GM21737 (cell line): ENCODE results near the gene CCDC124.

ENCODE experiments used
- ATAC-seq: cut with Tn5 transposase; IDR thresholded peaks from one replicate; pipeline ENCODE4 v1.9.1; 2021; ENCODE audit warnings: mild to moderate bottlenecking, moderate library complexity; ENCODE audit not compliant: unreplicated experiment

CCDC124 gene

DNA sequence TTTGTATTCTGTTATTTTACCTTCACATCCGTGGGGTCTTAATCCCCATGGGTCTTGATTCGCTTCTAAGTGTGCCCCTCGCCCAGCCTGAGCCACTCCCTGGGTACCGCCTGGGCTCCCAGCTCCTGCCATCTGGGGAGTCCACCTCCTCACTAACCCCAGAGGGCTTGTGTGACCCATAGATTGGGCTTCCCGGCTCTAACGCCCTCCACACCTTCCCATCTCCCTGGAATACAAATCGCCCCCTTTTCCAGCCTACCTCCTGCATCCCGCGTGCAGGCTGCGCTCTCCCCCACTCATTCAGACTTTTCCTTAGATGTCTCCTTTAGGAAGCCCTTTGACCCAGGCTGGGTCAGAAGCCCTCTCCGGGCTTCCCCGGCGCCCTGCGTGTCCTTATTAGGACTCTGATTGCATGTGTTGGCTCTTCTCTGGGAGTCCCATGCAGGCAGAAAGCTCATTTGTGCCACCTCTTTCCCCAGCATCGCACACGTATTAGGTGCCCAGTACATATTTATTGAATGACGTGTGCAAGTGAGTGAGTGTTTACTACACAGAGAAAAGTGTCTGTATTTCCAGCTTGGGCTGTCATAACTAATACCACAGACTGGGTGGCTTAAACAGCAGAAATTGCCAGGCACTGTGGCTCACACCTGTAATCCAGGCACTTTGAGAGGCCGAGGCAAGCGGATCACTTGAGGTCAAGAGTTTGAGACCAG lies 757 bp downstream of the CCDC124 start:
- no peak for ATAC-seq

DNA sequence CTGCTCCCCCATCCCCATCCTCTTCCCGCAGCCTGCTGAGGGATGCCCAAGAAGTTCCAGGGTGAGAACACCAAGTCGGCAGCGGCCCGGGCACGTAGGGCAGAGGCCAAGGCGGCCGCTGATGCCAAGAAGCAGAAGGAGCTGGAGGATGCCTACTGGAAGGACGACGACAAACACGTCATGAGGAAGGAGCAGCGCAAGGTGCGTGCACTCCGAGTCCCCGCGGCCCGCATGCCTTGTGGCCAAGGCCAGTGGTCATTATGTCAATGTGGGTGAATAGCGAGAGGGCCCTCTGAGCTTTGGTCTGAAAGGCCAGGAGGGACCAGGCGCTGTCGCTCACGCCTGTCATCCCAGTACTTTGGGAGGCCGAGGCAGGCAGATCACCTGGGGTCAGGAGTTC lies 3.6 kb downstream of the CCDC124 start:
- no peak for ATAC-seq

DNA sequence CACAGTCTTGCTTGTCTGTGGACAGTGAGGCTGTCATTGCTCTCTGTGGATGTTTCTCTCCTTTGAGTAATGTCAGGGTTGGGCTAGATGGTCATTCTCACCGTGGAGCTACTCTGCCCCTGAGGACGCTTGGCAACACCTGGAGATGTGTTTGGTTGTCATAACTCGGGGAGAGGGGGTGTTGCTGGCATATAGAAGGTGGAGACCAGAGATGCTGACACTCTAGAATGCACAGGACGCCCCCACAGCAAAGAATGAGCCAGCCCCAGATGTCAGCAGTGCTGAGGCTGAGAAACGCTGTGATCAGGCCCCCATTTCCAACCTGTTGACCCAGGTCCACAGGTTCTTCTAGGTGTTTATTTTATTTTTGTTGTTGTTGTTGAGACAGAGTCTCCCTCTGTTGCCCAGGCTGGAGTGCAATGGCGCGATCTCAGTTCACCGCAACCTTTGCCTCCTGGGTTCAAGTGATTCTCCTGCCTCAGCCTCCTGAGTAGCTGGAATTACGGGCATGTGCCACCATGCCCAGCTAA lies 4.6 kb downstream of the CCDC124 start:
- ATAC-seq, result no peak

DNA sequence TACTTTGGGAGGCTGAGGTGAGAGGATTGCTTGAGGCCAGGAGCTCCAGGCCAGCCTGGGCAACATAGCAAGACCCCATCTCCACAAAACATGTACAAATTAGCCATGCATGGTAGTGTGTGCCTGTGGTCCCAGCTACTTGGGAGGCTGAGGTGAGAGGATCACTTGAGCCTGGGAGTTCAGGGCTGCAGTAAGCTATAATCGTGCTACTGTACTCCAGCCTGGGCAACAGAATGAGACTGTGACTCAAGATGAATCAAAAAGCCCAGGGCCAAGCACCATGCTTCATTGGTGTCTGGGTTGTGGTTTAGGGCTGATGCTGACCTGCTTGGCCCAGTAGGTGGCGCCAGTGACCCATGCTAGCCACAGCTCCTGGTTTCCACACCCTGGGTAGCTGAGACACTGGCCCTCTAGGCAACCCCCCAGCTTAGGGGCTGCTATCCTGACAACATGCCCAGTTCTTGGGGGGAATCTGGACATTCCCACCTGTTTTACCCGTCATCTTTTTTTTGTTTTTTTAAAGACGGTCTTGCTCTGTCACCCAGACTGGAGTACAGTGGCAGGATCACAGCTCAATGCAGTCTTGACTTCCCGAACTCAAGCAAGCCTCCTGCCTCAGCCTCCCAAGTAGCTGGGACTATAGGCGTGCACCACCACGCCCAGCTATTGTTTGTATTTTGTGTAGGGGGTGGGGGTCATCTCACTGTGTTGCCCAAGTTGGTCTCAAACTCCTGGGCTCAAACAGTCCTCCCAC lies 5.5 kb downstream of the CCDC124 start:
- peak; percentile 43 for ATAC-seq

DNA sequence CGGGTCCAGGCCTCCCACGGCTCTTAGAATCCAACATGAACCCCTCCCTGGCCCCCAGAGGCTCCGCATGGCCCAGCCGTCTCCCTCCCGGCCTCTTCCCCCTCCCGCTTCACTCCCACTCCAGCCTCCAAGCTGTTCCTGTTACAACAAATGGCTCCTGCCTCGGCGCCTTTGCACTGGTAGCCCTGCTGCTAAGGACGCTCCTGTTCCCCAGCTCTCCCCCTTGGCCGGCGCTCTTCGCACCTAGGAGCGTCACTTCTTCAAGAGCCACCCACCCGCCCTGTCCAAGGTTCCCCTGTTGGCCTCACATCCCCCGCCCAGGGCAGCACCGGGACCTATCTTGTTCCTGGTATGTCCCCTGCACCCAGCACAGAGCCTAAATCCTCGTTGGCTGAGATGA lies 9.4 kb downstream of the CCDC124 start:
- ATAC-seq, result no peak

DNA sequence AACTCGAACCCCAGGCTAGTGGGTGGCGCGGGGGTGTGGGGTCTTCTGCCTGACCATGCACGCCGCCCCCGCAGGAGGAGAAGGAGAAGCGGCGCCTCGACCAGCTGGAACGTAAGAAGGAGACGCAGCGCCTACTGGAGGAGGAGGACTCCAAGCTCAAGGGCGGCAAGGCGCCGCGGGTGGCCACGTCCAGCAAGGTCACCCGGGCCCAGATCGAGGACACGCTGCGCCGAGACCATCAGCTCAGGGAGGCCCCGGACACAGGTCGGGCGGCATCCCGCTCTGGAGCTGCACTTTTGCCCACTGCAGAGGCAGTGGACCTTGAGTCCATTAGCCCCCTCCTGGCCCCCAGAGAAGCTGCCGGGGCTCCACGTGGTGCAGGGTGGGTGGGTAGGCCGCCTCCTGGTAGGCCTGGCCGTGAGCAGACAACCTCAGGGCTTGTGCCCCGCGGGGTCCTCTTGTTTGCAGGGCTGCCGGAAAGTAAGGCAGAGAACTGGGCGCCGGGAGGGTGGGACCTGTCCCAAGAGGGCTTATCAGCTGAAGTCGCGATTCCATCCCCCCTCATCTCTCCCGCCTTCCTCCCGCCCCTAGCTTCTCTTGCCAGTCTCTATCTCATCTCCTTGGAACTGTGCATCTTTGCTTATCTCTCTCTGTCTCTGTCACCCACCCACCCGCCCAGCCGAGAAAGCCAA lies 9.9 kb downstream of the CCDC124 start:
- no peak for ATAC-seq

DNA sequence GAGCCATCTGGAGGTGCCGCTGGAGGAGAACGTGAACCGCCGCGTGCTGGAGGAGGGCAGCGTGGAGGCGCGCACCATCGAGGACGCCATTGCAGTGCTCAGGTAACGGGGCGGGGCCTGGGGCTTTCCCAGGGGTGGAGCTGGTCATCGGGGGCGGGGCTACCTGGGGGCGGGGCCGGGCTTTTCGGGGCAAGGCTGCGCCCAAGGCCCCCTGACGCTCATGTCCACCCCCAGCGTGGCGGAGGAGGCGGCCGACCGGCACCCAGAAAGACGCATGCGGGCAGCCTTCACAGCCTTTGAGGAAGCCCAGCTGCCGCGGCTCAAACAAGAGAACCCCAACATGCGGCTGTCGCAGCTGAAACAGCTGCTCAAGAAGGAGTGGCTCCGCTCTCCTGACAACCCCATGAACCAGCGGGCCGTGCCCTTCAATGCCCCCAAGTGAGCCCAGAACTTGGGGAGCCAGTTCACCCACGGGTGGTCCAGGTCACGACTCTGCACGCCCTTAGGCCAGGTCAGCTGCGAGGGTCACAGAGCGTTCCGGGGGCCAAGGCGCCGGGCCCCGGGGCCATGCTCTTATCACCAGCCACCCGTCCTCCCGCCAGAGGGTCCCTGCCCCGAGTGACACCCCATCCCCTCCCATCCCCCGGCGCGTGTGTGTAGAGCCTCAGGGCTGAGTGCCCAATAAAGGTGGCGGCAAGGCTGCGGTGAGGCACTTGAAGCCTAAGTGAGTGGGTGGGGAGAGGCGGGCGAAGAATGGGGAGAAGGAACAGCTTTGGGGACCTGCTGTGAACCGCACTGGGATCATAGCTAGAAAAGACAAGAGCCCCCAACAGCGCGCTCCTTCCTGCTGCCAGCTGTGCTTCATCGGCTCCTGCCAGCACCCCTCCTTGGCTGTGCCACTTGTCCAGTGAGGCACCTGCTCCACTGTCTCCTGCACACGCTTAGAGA lies 10.7 kb downstream of the CCDC124 start:
- ATAC-seq, result no peak

DNA sequence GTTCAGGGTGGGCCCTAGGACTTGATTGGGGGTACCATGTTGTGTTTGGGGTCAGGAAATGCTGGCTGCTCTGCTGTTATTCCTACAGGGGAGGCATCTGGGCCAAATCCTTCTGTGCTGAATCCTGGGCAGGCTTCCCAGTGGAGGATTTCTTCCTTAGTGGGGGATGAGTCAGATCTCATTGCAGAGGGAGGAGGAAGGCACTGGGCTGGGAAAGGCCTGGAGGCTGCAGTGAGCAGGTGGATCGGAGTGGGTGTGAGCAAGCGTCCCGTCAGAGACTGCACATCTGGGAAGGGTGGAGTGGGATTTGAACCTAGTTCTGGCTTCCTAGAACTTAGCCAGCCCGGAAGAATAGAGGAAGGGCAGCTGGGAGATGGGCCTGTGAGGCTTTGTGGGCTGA lies 11.5 kb downstream of the CCDC124 start:
- no peak for ATAC-seq

DNA sequence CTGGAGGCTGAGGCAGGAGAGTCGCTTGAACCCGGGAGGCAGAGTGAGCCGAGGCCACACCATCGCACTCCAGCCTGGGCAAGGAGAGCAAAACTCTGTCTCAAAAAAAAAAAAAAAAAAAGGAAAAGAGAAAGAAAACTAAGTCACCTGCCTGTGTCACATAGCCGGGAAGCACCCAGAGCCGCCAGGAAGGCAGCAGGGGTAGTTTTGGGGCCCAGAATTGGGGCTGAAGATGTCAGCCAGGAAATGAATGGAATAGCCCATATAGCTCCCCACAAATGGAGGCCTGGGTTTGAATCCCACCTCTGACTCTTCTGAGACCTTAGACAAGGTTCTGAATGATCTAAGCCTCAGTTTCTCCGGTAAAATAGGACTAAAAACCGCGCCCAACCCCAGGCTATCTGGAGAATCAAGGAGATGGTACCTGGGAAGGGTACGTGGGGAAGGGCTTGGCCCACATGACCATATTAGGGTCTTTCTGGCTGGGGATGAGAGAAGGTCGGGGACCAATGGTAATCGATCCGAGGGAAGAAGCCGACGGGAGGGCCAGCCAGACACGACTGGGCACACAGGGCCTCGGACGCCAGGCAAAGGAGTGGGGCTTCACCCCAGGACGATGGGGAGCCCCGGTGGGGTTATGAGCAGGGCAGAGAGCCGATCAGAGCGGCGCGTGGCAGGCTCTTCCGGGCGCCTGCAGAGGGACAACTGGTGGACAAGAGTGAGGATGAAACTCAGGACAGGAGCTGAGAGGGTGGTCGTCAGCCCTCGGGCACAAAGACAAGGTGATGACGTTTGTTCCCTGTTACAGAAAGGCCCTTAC lies 14.4 kb downstream of the CCDC124 start:
- peak; percentile 22 for ATAC-seq

DNA sequence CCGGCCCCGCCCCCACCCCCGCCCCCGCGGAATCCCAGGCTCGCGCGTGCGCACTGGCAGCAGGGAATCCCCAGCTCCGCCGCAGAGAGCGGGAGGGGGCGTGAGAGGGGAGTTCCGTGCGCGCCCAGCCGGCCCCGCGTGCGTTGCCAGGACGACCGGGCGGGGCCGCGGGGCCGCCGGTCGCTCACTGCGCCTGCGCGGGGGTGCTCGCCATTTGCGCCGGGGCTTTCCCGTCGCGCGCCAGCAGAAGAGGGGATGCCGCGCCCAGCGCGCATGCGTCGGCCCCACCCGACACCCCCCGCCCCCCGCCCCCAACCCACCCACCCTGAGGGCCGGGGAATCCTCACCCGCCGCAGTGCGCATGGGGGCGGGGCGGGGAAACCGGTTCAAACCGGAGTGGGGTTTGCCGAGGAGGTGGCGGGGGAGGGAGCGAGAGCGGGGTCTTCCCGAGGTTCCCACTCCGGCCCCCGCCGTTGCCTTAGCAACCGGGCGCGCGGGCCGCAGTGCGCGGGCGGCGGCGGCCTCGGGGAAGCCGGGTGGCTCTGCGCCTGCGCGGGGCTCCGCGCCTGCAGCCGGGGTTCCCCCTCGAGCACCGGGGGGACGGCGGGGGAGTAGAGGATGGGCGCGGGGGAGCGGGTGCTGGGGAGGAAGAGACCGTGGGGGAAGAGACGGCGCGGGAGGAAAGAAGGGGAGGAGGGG lies 15.1 kb downstream of the CCDC124 start:
- ATAC-seq, result peak; percentile 45

DNA sequence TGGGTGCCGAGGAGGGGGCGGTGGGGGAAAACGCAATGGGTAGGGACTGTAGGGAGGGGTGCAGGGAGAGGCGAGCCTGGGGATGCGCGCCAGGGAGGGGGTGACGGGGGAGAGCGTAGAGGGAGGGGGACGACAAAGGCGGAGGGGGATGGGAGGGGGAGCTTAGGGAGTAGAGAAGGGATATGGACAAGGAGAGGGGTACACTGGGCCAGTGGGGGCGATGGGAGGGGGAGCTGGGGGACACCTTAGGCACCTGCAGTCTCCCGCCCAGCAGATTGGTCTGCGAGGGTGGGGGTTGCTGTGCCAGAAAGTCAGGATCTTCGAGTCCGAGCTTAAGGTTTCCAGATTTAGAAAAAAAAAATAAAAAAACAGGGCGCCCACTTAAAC lies 15.7 kb downstream of the CCDC124 start:
- no peak for ATAC-seq

DNA sequence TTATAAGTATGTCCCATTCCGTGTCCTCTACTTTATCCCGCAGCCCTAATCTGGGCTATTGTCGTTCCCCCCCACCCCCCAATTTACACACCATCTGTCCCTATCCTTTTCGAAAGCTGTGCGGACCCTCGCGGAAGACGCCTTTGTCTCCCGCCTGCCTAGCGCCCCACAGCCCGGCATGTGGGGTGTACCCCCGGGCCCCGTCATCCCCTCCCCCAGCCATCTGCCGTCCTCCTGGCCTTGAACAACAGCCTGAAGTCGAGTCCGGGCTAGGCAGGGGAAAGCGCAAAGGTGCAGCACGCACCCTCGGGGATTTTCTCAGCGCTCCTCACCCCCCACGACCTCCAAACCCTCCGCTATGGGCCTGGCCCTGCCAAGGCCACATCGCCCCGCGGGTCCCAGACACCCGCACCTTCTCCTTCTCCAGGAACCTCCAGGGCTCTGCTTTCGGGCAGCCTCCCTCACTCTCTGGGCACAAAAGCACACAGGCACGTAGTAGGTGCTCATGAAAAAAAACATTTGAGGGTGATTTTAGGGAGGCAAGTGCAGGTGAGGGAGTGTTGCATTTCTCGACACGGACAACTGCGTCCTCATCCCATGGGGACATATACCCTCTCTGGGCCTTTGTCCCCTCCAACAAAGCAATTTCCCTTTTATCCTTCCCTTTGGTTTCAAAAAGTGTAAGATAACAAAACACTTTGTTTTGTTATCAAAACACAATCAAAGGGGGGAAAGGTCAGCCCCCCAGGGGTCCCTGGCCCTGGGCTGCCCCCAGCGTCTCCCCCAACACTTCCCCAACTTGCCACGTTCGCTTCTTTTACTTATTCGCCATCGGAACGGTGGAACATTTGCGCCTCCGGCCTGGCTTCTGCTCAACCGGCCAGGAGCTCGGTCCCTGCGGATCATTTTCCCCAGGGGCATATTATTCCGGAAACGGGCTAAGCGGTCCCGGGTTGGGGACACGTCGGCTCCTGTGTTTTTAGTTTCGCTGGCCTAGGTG lies 16.4 kb downstream of the CCDC124 start:
- no peak for ATAC-seq

DNA sequence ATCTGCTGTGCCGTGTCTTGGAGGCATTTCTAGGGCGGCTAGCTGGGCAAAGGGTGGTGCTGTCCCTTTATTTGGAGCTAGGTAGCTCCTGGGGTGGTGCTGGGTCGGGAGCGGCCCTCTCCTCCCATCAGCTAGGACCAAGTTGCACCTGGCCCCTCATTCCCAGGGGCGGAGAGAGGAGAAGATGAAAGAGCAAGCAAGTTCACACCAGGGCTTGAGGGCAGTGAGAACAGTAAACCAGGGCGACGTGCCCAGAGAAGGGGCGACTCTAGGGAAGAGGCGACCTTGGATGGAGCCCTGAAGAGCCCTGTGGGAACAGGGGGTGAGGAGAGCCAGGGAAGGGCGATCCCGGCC lies 17.1 kb downstream of the CCDC124 start:
- ATAC-seq, result no peak

DNA sequence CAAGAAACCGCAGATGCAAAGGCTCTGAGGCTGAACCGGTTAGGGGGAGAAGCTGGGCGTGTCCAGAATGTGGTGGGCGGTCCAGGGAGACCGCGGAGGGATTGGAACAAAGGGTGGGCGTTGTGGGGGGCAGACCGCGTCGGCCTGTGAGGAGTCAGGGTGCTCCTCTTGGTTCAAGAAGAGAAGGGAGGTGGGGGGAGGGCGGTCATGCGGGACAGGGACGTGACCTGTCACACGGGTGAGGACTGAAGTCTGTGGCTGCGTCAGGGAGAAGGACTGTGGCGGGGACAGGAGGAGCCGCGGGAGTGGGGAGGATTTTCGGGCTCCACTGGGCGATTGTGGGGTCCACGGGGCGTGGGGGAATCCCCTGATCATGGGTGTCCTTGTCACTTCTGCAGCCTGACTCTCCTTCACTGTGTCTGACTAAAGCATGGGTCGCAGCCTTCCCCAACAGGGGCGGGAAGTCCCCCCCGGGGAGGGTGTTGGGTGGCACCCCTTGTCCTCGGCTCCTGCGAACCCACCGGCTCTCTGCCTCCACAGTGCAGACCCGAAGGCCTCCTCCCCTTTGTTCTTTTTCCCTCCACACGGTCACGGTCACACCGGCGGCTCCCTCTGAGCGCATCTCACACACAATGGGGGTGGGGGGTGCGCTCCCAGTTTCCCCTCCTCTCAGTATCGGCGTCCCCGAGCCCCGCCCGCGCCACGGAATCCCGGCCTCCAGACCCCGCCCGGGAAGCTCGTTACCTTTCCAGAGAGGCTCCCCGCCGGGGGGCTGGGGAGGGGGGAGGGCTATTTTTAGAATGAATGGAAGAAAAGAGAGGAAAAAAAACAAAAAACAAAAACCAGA lies 17.7 kb downstream of the CCDC124 start:
- ATAC-seq, result no peak

DNA sequence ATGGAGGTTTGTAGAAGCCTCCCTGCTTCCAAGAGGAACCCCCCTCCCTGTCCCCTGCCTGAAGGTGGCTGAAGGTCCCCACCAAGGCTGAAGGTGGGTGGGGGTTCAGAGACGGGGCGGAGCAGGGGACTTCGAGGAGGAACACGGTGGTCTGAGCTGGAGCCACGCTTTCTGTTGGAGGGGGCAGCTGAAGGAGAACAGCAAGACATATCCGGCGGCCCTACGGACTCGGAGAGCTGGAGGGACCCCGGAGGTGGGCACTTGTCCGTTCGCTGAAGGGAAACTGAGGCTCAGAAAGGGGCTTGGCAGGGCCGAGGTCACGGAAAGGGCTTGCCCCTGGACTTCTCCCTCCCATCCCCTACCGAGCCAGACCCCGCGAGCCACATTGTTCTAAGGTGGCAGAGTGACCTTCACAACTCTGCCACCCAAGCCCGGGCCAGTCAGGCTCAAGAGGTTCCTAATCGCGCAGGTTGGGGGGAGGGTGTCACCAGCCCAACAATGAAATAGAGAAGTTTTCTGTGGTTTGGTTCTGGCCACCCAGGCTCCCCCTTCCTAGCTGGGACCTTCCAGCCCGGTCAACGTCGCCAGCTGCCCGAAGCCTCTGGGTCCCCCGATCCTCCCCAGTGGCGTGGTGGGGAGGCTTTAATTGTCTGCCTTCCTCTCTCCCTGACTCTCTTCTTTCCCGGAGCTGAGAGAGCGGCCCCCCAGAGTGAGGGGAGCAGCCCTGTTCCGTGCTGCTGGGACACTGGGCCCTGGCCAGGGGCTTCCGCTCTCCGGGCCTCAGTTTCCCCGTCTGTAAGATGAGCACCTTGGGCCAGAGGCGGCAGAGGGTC lies 18.6 kb downstream of the CCDC124 start:
- ATAC-seq, result no peak
